NK-92 (cell line): ENCODE results near the gene TECTB.

Source experiments
- DNase-seq: peaks from one replicate; lab custom pipeline; 2025; ENCODE audit not compliant: unreplicated experiment; lab: John Stamatoyannopoulos, UW

TECTB gene

GRCh38 chr10:112271982-112272381 is 11.2 kb upstream of the TECTB start:
- no peak for DNase-seq

GRCh38 chr10:112274831-112275230 is 8.4 kb upstream of the TECTB start:
- DNase-seq: no peak

- DNase-seq: no peak
Observed at GRCh38 chr10:112275512-112276245, 7.5 kb upstream of the TECTB start.

GRCh38 chr10:112278871-112279270 is 4.3 kb upstream of the TECTB start:
- DNase-seq: no peak

GRCh38 chr10:112279433-112279832 is 3.8 kb upstream of the TECTB start:
- DNase-seq: no peak

GRCh38 chr10:112280205-112280921 is 2.8 kb upstream of the TECTB start:
- DNase-seq: no peak

- DNase-seq: no peak
Observed at GRCh38 chr10:112282086-112282485, 1.1 kb upstream of the TECTB start.

GRCh38 chr10:112286837-112287818 is 3.9 kb downstream of the TECTB start:
- no peak for DNase-seq

GRCh38 chr10:112287844-112288243 is 4.6 kb downstream of the TECTB start:
- no peak for DNase-seq

- no peak for DNase-seq
Observed at GRCh38 chr10:112288486-112288885, 5.3 kb downstream of the TECTB start.

GRCh38 chr10:112289373-112290053 is 6.3 kb downstream of the TECTB start:
- DNase-seq: no peak

- no peak for DNase-seq
Observed at GRCh38 chr10:112290054-112290373, 6.8 kb downstream of the TECTB start.

- DNase-seq: no peak
Observed at GRCh38 chr10:112294169-112294568, 11.0 kb downstream of the TECTB start.

GRCh38 chr10:112295853-112296830 is 12.9 kb downstream of the TECTB start:
- no peak for DNase-seq

GRCh38 chr10:112296908-112297331 is 13.7 kb downstream of the TECTB start:
- no peak for DNase-seq

- DNase-seq: no peak
Observed at GRCh38 chr10:112298581-112298980, 15.4 kb downstream of the TECTB start.

- no peak for DNase-seq
Observed at GRCh38 chr10:112299456-112299855, 16.3 kb downstream of the TECTB start.

GRCh38 chr10:112302335-112302734 is 19.1 kb downstream of the TECTB start:
- DNase-seq: no peak

- DNase-seq: no peak
Observed at GRCh38 chr10:112303528-112303927, 20.3 kb downstream of the TECTB start.
